ENCODE results near the gene TMEM229A.
"Not testable (repeated sequence)": the region's sequence is repeated elsewhere in the genome, so short reads cannot be mapped to it uniquely, and the experiment has no call there.

Gene TMEM229A

DNA sequence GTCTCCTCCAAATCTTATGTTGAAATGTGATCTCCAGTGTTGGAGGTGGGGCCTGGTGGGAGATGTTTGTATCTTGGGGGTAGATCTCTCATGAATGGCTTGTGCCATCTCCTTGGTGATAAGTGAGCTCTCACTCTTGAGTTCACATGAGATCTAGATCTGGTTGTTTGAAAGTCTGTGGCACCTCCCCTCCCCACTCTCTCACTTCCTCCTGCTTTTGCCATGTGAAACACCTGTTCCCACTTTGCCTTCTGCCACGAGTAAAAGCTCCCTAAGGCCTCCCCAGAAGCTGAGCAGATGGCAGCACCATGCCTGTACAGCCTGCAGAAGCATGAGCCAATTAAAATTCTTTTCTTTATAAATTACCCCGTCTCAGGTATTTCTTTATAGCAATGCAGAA, 23.5 kb downstream of the TMEM229A start:
- H3K36me3 ChIP-seq (ENCODE audit: insufficient read depth, low read length): no peaks in the 10 kb centered on the region
- no peak overlapping the region for H2AFZ ChIP-seq (ENCODE audit: low read length, unreplicated experiment)
- no peaks in the 10 kb centered on the region for H3K79me2 ChIP-seq (ENCODE audit: control insufficient read depth, insufficient read depth, low read length, unreplicated experiment)
- H3K4me3 ChIP-seq (ENCODE audit: low read depth, low read length): no peak overlapping the region
- H3K27me3 ChIP-seq (ENCODE audit: insufficient read depth, low read length): peaks cover 4% of the 10 kb centered on the region; the same call in 1 of the 2 replicates
- no peak overlapping the region for H3K27ac ChIP-seq (ENCODE audit: low read depth, low read length)
- H3K4me1 ChIP-seq (ENCODE audit: control insufficient read depth, insufficient read depth, low read length, unreplicated experiment): no peaks in the 10 kb centered on the region

DNA sequence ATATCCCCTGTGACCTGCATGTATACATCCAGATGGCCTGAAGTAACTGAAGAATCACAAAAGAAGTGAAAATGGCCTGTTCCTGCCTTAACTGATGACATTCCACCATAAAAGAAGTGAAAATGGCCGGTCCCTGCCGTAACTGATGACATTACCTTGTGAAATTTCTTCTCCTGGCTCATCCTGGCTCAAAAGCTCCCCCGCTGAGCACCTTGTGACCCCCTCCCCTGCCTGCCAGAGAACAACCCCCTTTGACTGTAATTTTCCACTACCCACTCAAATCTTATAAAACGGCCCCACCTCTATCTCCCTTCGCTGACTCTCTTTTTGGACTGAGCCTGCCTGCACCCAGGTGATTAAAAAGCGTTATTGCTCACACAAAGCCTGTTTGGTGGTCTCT, 24.6 kb downstream of the TMEM229A start:
- not testable (repeated sequence) for H3K27ac ChIP-seq (ENCODE audit: low read depth, low read length); H3K4me3 ChIP-seq (ENCODE audit: low read depth, low read length); H2AFZ ChIP-seq (ENCODE audit: low read length, unreplicated experiment); H3K4me1 ChIP-seq (ENCODE audit: control insufficient read depth, insufficient read depth, low read length, unreplicated experiment); H3K27me3 ChIP-seq (ENCODE audit: insufficient read depth, low read length); H3K79me2 ChIP-seq (ENCODE audit: control insufficient read depth, insufficient read depth, low read length, unreplicated experiment); H3K36me3 ChIP-seq (ENCODE audit: insufficient read depth, low read length)

DNA sequence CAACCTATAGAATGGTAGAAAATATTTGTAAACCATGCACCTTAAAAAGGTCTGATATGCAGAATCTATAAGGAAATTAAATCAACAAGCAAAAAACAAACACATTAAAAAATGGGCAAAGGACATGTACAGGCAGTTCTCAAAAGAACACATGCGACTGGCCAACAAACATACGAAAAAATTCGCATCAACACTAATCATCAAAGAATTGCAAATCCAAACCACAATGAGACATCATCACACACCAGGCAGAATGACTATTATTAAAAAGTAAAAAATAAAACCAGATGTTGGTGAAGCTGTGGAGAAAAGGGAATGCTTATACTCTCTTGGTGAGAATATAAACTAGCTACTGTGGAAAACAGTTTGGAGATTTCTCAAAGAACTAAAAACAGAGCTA, 33.2 kb downstream of the TMEM229A start:
- Histone ChIP-seq H3K4me1 (ENCODE audit: control insufficient read depth, insufficient read depth, low read length, unreplicated experiment) (no peaks in the 10 kb centered on the region), H2AFZ (ENCODE audit: low read length, unreplicated experiment) (no peak overlapping the region), H3K27me3 (ENCODE audit: insufficient read depth, low read length) (no peaks in the 10 kb centered on the region), H3K79me2 (ENCODE audit: control insufficient read depth, insufficient read depth, low read length, unreplicated experiment) (no peaks in the 10 kb centered on the region), H3K4me3 (ENCODE audit: low read depth, low read length) (no peak overlapping the region), H3K27ac (ENCODE audit: low read depth, low read length) (no peak overlapping the region), H3K36me3 (ENCODE audit: insufficient read depth, low read length) (no peaks in the 10 kb centered on the region)

DNA sequence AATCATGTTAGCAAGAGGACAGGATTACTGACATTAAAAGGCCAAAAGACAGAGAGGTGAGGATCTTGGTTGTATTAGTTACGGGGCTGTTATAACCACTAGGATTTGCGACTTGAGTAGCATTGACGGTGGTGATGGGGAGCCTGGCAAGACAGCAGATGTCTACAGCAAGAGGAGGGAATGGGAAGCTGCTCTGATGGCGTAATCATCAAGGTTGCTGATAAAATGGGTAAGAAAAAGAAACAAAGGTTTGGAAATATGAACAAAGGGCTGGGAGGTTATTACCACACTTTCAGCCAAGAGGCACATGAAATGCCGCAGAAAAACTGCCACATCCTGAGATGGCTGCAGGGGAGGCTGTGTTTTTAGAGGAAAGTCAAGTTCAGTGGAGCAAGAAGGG, 33.9 kb downstream of the TMEM229A start:
- H3K79me2 ChIP-seq (ENCODE audit: control insufficient read depth, insufficient read depth, low read length, unreplicated experiment): no peaks in the 10 kb centered on the region

DNA sequence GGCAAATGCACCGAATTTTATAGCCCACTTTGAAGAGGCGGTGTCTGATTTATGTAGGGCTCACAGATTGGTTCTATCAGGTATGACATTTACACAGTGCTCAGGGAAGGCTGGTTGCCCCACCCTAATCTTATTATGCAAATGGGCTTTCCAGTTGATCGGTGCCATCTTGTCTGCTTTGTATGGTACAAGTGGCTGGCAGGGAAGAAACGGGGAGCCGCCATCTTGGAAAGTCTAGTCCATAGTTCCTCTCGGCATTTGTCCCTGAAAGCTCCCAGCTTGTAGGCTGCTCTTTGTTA, 36.6 kb downstream of the TMEM229A start:
- H3K27ac ChIP-seq (ENCODE audit: low read depth, low read length): no peak overlapping the region
- no peak overlapping the region for H2AFZ ChIP-seq (ENCODE audit: low read length, unreplicated experiment)
- no peaks in the 10 kb centered on the region for H3K36me3 ChIP-seq (ENCODE audit: insufficient read depth, low read length)
- H3K79me2 ChIP-seq (ENCODE audit: control insufficient read depth, insufficient read depth, low read length, unreplicated experiment): no peaks in the 10 kb centered on the region
- H3K4me1 ChIP-seq (ENCODE audit: control insufficient read depth, insufficient read depth, low read length, unreplicated experiment): no peaks in the 10 kb centered on the region
- H3K4me3 ChIP-seq (ENCODE audit: low read depth, low read length): no peak overlapping the region
- no peaks in the 10 kb centered on the region for H3K27me3 ChIP-seq (ENCODE audit: insufficient read depth, low read length)

More for the DNA sequence above, 33.9 kb downstream of the TMEM229A start:
- H2AFZ ChIP-seq (ENCODE audit: low read length, unreplicated experiment): no peak overlapping the region
- no peaks in the 10 kb centered on the region for H3K4me1 ChIP-seq (ENCODE audit: control insufficient read depth, insufficient read depth, low read length, unreplicated experiment)
- no peaks in the 10 kb centered on the region for H3K27me3 ChIP-seq (ENCODE audit: insufficient read depth, low read length)
- no peak overlapping the region for H3K4me3 ChIP-seq (ENCODE audit: low read depth, low read length)
- no peak overlapping the region for H3K27ac ChIP-seq (ENCODE audit: low read depth, low read length)
- H3K36me3 ChIP-seq (ENCODE audit: insufficient read depth, low read length): no peaks in the 10 kb centered on the region

DNA sequence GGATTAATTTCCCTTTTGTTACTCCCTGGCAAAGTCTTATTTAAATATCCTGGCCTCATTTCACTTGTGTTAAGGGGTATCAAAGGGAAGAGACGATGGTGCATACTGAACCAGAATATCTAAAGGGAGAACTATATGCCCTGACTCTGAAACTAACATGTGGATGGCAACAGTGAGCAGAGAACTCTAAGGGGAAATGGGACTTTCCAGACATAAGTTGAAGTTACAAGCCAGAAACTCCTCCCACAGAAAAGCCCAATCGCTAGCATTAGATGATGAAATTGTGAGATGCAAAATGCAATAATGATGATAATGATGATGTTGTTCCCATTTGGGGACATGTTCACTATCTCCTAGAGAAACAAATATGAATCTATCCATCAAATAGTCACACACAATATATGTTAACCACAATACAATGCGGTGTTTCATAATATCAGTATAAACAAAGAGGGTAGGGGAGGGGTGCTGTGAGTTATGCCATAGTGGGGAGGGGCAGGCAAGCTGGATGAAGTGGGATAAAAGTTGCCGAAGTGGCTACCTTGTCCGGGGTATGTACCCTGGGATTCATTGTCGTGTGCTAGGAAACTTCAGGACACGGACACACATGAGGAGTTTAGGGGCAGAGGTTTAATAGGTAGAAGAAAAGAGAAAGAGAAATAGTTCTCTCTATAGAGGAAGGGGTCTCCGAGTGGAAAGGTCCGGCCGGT, 37.1 kb downstream of the TMEM229A start:
- H3K4me3 ChIP-seq (ENCODE audit: low read depth, low read length): no peak overlapping the region
- H3K27me3 ChIP-seq (ENCODE audit: insufficient read depth, low read length): no peaks in the 10 kb centered on the region
- no peak overlapping the region for H3K27ac ChIP-seq (ENCODE audit: low read depth, low read length)
- no peak overlapping the region for H2AFZ ChIP-seq (ENCODE audit: low read length, unreplicated experiment)
- H3K36me3 ChIP-seq (ENCODE audit: insufficient read depth, low read length): no peaks in the 10 kb centered on the region
- H3K79me2 ChIP-seq (ENCODE audit: control insufficient read depth, insufficient read depth, low read length, unreplicated experiment): no peaks in the 10 kb centered on the region
- H3K4me1 ChIP-seq (ENCODE audit: control insufficient read depth, insufficient read depth, low read length, unreplicated experiment): no peaks in the 10 kb centered on the region

DNA sequence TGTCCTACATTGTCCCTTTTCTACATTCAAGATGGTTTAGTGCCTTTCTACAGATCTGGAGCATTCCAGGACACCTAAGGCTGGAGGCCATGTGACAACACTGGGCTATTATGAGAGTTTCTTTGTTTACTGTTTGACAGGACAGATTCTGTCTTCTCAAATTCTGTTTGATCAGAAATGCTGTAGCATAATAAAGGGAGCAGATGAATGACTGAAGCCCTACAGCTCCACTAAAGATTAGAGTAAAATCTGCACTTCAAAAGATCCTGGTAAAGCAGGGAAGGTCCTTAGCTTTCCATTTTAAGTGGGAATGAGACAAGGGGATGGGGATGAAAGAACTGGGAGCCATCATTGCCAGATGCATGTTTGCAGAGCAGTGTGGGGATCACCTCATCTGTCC, 38.4 kb downstream of the TMEM229A start:
- H3K27me3 ChIP-seq (ENCODE audit: insufficient read depth, low read length): no peaks in the 10 kb centered on the region
- H2AFZ ChIP-seq (ENCODE audit: low read length, unreplicated experiment): no peak overlapping the region
- H3K4me3 ChIP-seq (ENCODE audit: low read depth, low read length): no peak overlapping the region
- H3K4me1 ChIP-seq (ENCODE audit: control insufficient read depth, insufficient read depth, low read length, unreplicated experiment): no peaks in the 10 kb centered on the region
- no peaks in the 10 kb centered on the region for H3K79me2 ChIP-seq (ENCODE audit: control insufficient read depth, insufficient read depth, low read length, unreplicated experiment)
- H3K27ac ChIP-seq (ENCODE audit: low read depth, low read length): no peak overlapping the region
- no peaks in the 10 kb centered on the region for H3K36me3 ChIP-seq (ENCODE audit: insufficient read depth, low read length)

DNA sequence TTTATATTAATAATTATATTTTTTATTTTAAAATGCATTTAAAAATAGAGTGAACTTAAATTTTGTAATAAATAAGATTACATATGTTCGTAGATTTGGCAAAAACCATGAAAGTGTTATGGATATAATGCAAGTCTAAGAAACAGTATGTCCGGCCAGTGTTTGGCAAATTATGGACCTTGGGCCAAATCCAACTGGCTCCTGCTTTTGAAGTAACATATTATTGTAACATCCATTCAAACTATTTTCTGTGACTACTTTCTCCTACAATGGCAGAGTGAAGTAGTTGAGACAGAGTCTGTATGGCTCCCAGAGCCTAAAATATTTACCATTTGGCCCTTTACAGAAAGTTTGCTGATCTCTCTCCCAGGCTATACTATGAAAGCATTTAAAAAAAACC, 38.9 kb downstream of the TMEM229A start:
- Histone ChIP-seq H2AFZ (ENCODE audit: low read length, unreplicated experiment) (no peak overlapping the region), H3K4me3 (ENCODE audit: low read depth, low read length) (no peak overlapping the region), H3K4me1 (ENCODE audit: control insufficient read depth, insufficient read depth, low read length, unreplicated experiment) (no peaks in the 10 kb centered on the region), H3K79me2 (ENCODE audit: control insufficient read depth, insufficient read depth, low read length, unreplicated experiment) (no peaks in the 10 kb centered on the region), H3K36me3 (ENCODE audit: insufficient read depth, low read length) (no peaks in the 10 kb centered on the region), H3K27ac (ENCODE audit: low read depth, low read length) (no peak overlapping the region), H3K27me3 (ENCODE audit: insufficient read depth, low read length) (no peaks in the 10 kb centered on the region)

DNA sequence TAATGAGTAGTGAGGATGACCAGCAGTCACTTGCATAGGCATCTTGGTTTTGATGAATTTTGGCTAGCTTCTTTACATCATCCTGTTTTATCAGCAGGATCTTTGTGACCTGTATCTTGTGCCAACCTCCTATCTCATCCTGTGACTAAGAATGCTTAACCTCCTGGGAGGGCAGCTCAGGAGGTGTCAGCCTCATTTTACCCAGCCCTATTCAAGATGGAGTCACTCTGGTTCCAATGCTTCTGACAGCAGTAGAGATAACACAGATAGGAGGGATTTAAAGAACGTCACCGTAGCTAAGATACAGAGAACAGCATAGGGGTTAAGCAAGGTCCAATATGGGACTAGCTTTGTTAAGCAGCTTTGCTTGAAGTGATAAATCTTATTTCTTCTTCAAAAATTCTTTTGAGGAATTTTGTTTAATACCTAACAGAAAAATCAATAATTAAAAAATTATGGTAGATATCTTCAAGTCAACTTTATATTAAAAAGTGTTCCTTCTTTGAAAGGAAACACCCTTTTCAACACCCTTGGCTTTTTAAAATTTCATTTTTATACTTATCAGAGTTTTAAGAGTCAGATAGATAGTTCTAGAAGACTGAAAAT, 39.9 kb downstream of the TMEM229A start:
- H3K4me1 ChIP-seq (ENCODE audit: control insufficient read depth, insufficient read depth, low read length, unreplicated experiment): no peaks in the 10 kb centered on the region
- H3K4me3 ChIP-seq (ENCODE audit: low read depth, low read length): no peak overlapping the region
- no peaks in the 10 kb centered on the region for H3K79me2 ChIP-seq (ENCODE audit: control insufficient read depth, insufficient read depth, low read length, unreplicated experiment)
- no peaks in the 10 kb centered on the region for H3K27me3 ChIP-seq (ENCODE audit: insufficient read depth, low read length)
- H3K36me3 ChIP-seq (ENCODE audit: insufficient read depth, low read length): no peaks in the 10 kb centered on the region
- no peak overlapping the region for H2AFZ ChIP-seq (ENCODE audit: low read length, unreplicated experiment)
- no peak overlapping the region for H3K27ac ChIP-seq (ENCODE audit: low read depth, low read length)

DNA sequence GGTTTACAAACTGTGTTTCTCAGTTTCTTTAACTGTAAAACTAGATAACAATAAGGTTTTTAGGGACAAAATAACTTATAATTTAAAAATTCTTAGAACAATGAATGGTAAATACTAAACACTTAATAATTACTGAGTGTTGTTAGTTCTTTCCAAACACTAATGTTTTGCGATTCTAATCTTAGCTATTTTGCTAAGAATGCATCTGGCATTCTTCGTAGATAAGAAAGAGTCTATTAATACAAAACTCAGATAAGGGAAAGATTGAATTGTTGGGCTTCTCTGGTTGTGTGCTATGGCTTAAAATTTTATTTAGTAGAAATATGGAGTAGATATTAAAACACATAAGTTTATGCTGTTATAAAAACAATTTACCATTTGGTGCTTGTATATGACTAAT, 45.4 kb downstream of the TMEM229A start:
- Histone ChIP-seq H3K27me3 (ENCODE audit: insufficient read depth, low read length) (no peaks in the 10 kb centered on the region), H3K27ac (ENCODE audit: low read depth, low read length) (no peak overlapping the region), H2AFZ (ENCODE audit: low read length, unreplicated experiment) (no peak overlapping the region)

More for the DNA sequence above, 45.4 kb downstream of the TMEM229A start:
- H3K36me3 ChIP-seq (ENCODE audit: insufficient read depth, low read length): no peaks in the 10 kb centered on the region
- H3K79me2 ChIP-seq (ENCODE audit: control insufficient read depth, insufficient read depth, low read length, unreplicated experiment): no peaks in the 10 kb centered on the region
- no peaks in the 10 kb centered on the region for H3K4me1 ChIP-seq (ENCODE audit: control insufficient read depth, insufficient read depth, low read length, unreplicated experiment)
- H3K4me3 ChIP-seq (ENCODE audit: low read depth, low read length): no peak overlapping the region
